Activated B cell treated with CpG ODN at 0.5 μM for 24 hours (primary cell): ENCODE data around the gene WNT9B. TPM values are rescaled to one million over a fixed set of nuclear protein-coding genes. Genes with fewer than 3 reads are reported as not detected.
A peak's percentile ranks its signal among the peaks of the same experiment; 100 is the strongest.

Experiments used
- ATAC-seq: fragments of 200-7000 bp; cut with Tn5 transposase; one replicate; pipeline ENCODE4 v1.10.0; 2021; ENCODE audit warnings: low read depth, mild to moderate bottlenecking, moderate library complexity
- CTCF ChIA-PET: fragments of 350-600 bp; sonication (Branson Sonifier 250); formaldehyde crosslinking; loops from one replicate; lab custom pipeline; 2021; ENCODE audit warnings: antibody characterized with exemption; lab: Charles Lee
- POLR2A ChIA-PET: fragments of 350-600 bp; sonication (Branson Sonifier 250); formaldehyde crosslinking; loops from one replicate; lab custom pipeline; 2021; ENCODE audit warnings: antibody characterized with exemption; lab: Charles Lee
- DNase-seq: peaks from one replicate; pipeline ENCODE4 v3.0.0; 2022
- H3K27ac Mint-ChIP-seq: one replicate; pipeline ENCODE4 v1.8.0; 2020; ENCODE audit warnings: mixed read lengths
- H3K27me3 Mint-ChIP-seq: one replicate; pipeline ENCODE4 v1.8.0; 2021; ENCODE audit warnings: mixed read lengths
- H3K36me3 Mint-ChIP-seq: one replicate; pipeline ENCODE4 v1.8.0; 2021; ENCODE audit warnings: low read depth, mixed read lengths
- H3K4me1 Mint-ChIP-seq: one replicate; pipeline ENCODE4 v1.8.0; 2021; ENCODE audit warnings: mixed read lengths
- H3K4me3 Mint-ChIP-seq: one replicate; pipeline ENCODE4 v1.8.0; 2020; ENCODE audit warnings: mild to moderate bottlenecking, mixed read lengths
- H3K9me3 Mint-ChIP-seq: one replicate; pipeline ENCODE4 v1.8.0; 2020; ENCODE audit warnings: mixed read lengths
- intact Hi-C: fragments of 100-400 bp; cut with micrococcal nuclease; formaldehyde crosslinking; loops from one replicate; pipeline ENCODE4 v1.15.1; 2024
- total RNA-seq: library from RNA; stranded (reverse); gene quantifications from 2 replicates; pipeline ENCODE4 v1.2.3, GENCODE V29; 2022
- TF ChIP-seq, protein P1 (sequence below): fragments of 200-600 bp; IDR thresholded peaks from one replicate; pipeline ENCODE4 v1.8.0; 2022; ENCODE audit warnings: antibody characterized with exemption, mild to moderate bottlenecking

The WNT9B gene
- total RNA-seq, 1 donor from 2014 or later = not detected

DNA sequence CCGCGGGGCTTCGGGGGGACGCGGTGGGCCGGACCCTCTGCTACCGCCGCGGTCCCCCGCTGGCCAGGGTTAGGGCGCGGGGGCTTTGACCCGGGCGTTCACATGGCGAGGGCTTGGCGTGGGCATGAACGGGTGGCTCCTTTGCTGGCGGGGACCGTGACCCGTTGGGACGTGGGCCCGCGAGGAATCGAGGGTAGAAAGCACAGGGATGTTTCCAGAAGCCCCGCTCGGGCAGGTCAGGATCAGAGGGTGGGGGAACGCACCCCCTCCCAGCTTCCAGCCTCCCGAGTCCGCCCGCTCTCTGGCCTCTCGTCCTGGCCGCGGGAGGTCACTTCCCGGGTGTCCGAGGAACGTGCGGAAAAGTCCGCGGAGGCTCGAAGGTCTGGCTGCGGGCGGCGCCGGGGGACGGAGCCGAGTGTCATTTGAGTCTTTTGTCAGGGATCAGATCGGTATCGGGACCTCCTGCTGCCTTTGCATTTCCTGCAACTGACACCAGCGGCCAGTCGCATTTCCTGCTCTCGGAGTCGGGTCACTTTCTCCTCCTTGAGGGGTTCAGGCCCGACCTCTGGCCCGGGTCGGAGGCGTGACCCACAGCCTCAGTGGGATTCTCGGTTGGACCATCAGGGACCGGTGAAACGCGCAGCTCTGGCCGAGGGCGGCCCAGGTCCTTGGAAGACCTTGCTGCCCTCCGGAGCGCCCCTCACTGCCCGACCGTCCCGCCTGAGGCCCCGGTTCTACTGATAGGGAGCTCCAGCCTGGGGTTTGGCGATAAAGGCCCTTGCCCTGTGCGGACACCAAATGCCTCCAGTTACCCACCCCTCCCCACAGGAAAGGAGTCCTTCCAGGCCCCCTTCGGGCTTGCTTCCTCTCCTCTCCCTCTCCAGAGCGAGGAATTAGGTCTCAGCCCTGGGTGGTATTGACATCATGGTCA is 32.2 kb upstream of the WNT9B start:
- ChIA-PET POLR2A (no interaction called here), CTCF (no interaction called here)
- peak overlapping the region; percentile 76 for H3K4me3 Mint-ChIP-seq
- peaks cover 66% of the 10 kb centered on the region for H3K27me3 Mint-ChIP-seq
- TF ChIP-seq, protein P1, sequence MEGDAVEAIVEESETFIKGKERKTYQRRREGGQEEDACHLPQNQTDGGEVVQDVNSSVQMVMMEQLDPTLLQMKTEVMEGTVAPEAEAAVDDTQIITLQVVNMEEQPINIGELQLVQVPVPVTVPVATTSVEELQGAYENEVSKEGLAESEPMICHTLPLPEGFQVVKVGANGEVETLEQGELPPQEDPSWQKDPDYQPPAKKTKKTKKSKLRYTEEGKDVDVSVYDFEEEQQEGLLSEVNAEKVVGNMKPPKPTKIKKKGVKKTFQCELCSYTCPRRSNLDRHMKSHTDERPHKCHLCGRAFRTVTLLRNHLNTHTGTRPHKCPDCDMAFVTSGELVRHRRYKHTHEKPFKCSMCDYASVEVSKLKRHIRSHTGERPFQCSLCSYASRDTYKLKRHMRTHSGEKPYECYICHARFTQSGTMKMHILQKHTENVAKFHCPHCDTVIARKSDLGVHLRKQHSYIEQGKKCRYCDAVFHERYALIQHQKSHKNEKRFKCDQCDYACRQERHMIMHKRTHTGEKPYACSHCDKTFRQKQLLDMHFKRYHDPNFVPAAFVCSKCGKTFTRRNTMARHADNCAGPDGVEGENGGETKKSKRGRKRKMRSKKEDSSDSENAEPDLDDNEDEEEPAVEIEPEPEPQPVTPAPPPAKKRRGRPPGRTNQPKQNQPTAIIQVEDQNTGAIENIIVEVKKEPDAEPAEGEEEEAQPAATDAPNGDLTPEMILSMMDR = no peak
- DNase-seq = peak; percentile 27
- no peaks in the 10 kb centered on the region for H3K9me3 Mint-ChIP-seq
- peaks cover 36% of the 10 kb centered on the region for H3K4me1 Mint-ChIP-seq
- no peaks in the 10 kb centered on the region for H3K36me3 Mint-ChIP-seq
- intact Hi-C loops = loop anchor here (5.0 kb wide), 1 partner anchor 47 kb away; no protein-coding TSS in a partner anchor
- ATAC-seq = peak; percentile 23
- H3K27ac Mint-ChIP-seq = no peak overlapping the region

DNA sequence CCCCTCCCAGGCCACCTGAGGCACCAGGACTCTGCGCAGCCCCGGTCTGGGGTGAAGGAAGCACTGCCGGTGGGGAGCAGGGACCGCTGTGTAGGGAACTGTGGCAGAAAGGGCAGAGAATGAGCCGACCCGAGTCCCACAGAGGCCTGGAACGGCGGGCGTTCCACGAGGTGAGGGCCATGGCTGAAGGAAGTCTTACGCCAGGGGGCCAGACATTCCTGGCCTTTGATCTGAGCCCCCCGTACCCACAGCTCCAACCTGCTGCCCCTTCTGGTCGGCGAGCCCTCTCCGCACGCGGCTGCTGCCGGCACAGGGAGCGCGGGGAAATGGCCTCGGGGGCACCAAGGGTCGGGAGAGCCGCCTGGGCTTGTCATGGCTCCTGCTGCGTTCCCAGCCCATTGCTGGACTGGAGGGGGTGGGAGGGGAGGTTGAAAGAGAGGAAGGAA is 31.5 kb upstream of the WNT9B start:
- intact Hi-C loops = loop anchor here (5.0 kb wide), 1 partner anchor 48 kb away; no protein-coding TSS in a partner anchor
- H3K4me1 Mint-ChIP-seq = peaks cover 36% of the 10 kb centered on the region
- H3K36me3 Mint-ChIP-seq = no peaks in the 10 kb centered on the region

DNA sequence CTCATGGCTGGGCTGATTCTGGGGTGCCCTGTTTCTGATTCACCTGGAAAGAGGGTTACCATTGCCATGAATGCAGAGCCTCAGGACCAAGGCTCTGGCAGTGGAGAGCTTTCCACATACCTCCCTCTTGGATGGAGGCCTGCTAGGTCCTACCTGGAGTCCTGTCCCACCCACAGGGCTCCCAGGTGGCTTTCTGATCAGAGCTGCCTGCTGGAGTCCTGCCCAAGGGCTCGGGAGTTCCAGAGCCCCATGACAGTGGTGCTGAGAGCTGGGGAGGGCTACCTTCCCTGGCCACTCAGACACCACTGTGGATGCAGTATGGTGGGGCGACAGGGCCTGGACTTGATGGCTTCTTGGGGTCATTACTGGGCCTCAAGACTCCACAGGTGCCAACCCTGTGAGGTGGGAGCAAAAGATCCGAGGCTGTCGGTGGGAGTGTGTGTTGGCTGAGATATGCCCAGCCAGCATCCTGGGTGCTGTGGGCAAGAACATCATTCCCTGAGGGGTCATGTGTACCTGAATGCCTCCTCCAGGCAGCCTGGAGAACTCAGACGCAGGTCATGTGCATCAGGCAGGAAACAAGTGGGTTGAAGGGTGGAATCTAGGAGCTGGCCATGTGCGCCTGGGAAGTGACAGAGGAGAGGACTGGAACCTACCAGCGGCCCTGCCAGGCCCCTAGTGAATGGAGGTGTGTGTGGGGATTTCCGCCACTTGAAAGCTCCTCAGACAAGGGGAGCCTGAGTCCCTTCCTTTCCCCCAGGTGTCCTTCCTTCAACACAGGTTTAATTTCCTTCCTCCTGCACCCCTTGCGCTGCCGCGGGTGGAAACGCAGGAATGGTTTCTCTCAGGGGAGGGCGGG is 30.6 kb upstream of the WNT9B start:
- ChIA-PET CTCF (no interaction called here), POLR2A (no interaction called here)
- ATAC-seq (no peak), DNase-seq (no peak)
- H3K4me3 Mint-ChIP-seq = peak overlapping the region; percentile 24
- H3K9me3 Mint-ChIP-seq = no peaks in the 10 kb centered on the region
- no peaks in the 10 kb centered on the region for H3K36me3 Mint-ChIP-seq
- H3K4me1 Mint-ChIP-seq = peaks cover 36% of the 10 kb centered on the region
- H3K27me3 Mint-ChIP-seq = peaks cover 55% of the 10 kb centered on the region
- no peak overlapping the region for H3K27ac Mint-ChIP-seq
- TF ChIP-seq, protein P1 = no peak
- intact Hi-C loops = no loop called here

More for the DNA sequence above, 31.5 kb upstream of the WNT9B start:
- ChIA-PET CTCF (no interaction called here), POLR2A (no interaction called here)
- H3K9me3 Mint-ChIP-seq = no peaks in the 10 kb centered on the region
- TF ChIP-seq, protein P1 = no peak
- ATAC-seq = no peak
- peaks cover 62% of the 10 kb centered on the region for H3K27me3 Mint-ChIP-seq
- H3K4me3 Mint-ChIP-seq = peak overlapping the region; percentile 76
- H3K27ac Mint-ChIP-seq = no peak overlapping the region
- DNase-seq = no peak

DNA sequence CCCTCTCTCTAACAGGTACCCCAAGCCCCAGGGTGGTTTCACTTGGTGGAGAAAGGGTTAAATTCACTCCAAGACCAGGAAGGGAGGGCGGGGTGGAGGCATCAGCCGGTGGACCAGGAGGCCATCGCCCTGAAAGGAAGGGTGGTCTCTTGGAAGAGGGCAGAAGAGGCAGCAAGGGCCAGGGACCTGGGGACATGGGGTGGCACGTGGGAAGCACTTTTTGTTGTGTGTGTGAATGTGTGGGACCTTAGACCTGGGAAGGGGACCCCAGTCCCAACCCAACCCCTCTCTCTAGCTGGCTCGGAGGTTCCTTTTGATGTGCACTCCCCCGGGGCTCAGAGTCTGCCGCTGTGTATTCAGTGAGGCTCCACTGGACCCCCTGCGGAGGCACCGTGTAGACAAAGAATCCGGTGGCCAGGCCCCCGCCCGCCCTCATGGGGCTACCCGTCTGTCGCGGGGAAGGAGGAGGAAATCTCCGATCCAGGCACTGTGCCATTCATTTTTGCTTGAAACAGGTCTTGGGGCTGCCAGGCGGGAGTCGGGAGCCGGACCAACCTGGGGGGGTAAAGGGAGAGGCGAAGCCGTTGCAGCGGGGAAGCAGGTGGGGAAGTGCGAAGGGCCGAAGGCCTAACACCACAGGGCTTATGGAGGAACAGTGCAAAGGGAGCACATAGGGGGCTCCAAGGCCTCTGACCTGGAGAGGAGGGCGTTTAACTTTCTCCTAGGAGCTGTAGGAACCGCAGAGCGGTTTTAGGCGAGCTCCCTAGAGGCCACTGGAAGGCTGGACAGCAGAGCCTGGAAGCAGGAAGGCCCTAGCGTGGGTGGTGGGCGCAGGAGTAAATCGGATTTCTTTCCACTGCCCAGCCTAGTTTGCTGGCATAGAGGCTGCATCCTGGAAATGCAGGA is 29.6 kb upstream of the WNT9B start:
- peaks cover 46% of the 10 kb centered on the region for H3K27me3 Mint-ChIP-seq
- peaks cover 34% of the 10 kb centered on the region for H3K4me1 Mint-ChIP-seq
- DNase-seq (no peak), ATAC-seq (no peak)
- ChIA-PET CTCF (no interaction called here), POLR2A (no interaction called here)
- no peaks in the 10 kb centered on the region for H3K36me3 Mint-ChIP-seq
- TF ChIP-seq, protein P1 = no peak
- no peak overlapping the region for H3K27ac Mint-ChIP-seq
- H3K9me3 Mint-ChIP-seq = no peaks in the 10 kb centered on the region
- intact Hi-C loops = no loop called here
- no peak overlapping the region for H3K4me3 Mint-ChIP-seq
